SK-N-SH treated with all-trans-retinoic acid at 6 μM for 48 hours (cell line): Measurements from ENCODE around the gene PIP5K1C.

Source experiments
- ARNTL ChIP-seq: fragments of 450-650 bp; formaldehyde crosslinking; IDR thresholded peaks from 2 replicates; pipeline ENCODE4 v1.5.0; 2020; ENCODE audit warnings: low read depth, mild to moderate bottlenecking, moderate library complexity, borderline replicate concordance
- CSRNP3 ChIP-seq: fragments of 250-450 bp; sonication (Bioruptor Pico); IDR thresholded peaks from 2 replicates; pipeline ENCODE4 v1.5.1; 2021; ENCODE audit warnings: mild to moderate bottlenecking, moderate library complexity
- ESRRG ChIP-seq: fragments of 250-450 bp; sonication (Bioruptor Pico); IDR thresholded peaks from 2 replicates; pipeline ENCODE4 v1.6.1; 2021; ENCODE audit warnings: mild to moderate bottlenecking
- GLIS3 ChIP-seq: fragments of 250-450 bp; sonication (Bioruptor Pico); IDR thresholded peaks from 2 replicates; pipeline ENCODE4 v1.5.0; 2020; ENCODE audit warnings: mild to moderate bottlenecking, moderate library complexity
- PATZ1 ChIP-seq: fragments of 250-450 bp; sonication (Bioruptor Pico); IDR thresholded peaks from 2 replicates; pipeline ENCODE4 v1.8.0; 2020; ENCODE audit warnings: mild to moderate bottlenecking, moderate library complexity, borderline replicate concordance
- SNAI2 ChIP-seq: fragments of 250-450 bp; sonication (Bioruptor Pico); IDR thresholded peaks from 2 replicates; pipeline ENCODE4 v1.5.0; 2020; ENCODE audit warnings: mild to moderate bottlenecking, moderate library complexity
- TCF4 ChIP-seq: fragments of 250-450 bp; sonication (Bioruptor Pico); IDR thresholded peaks from 2 replicates; pipeline ENCODE4 v1.8.0; 2021; ENCODE audit warnings: mild to moderate bottlenecking, moderate library complexity, borderline replicate concordance
- TOX ChIP-seq: fragments of 250-450 bp; sonication (Bioruptor Pico); IDR thresholded peaks from 2 replicates; pipeline ENCODE4 v1.8.0; 2021; ENCODE audit warnings: mild to moderate bottlenecking, moderate library complexity, borderline replicate concordance
- ZC3H10 ChIP-seq: fragments of 250-450 bp; sonication (Bioruptor Pico); IDR thresholded peaks from 2 replicates; pipeline ENCODE4 v1.5.1; 2021; ENCODE audit warnings: mild to moderate bottlenecking, moderate library complexity
- ZFP3 ChIP-seq: fragments of 250-450 bp; sonication (Bioruptor Pico); IDR thresholded peaks from 2 replicates; pipeline ENCODE4 v1.5.0; 2020; ENCODE audit warnings: mild to moderate bottlenecking, moderate library complexity
- ZFP30 ChIP-seq: fragments of 450-650 bp; formaldehyde crosslinking; IDR thresholded peaks from 2 replicates; pipeline ENCODE4 v1.5.0; 2022; ENCODE audit warnings: mild to moderate bottlenecking, moderate library complexity
- ZNF565 ChIP-seq: fragments of 450-650 bp; formaldehyde crosslinking; conservative IDR thresholded peaks from 2 replicates; pipeline ENCODE4 v1.5.0; 2020; ENCODE audit warnings: low read depth, mild to moderate bottlenecking, moderate library complexity
- ZNF8 ChIP-seq: fragments of 450-650 bp; formaldehyde crosslinking; IDR thresholded peaks from 2 replicates; pipeline ENCODE4 v1.5.0; 2020; ENCODE audit warnings: mild to moderate bottlenecking, moderate library complexity

- TF ChIP-seq SNAI2 = no peak
- no peak for TF ChIP-seq PATZ1 (CRISPR knock-in tag)
- TF ChIP-seq ZNF565 = no peak
- TF ChIP-seq ZNF8 = no peak
- TF ChIP-seq ZC3H10 (CRISPR knock-in tag) = no peak
- no peak for TF ChIP-seq TCF4 (CRISPR knock-in tag)
- no peak for TF ChIP-seq CSRNP3 (CRISPR knock-in tag)
- no peak for TF ChIP-seq ZFP30
- no peak for TF ChIP-seq ZFP3 (CRISPR knock-in tag)
- no peak for TF ChIP-seq GLIS3 (CRISPR knock-in tag)
- no peak for TF ChIP-seq TOX
- TF ChIP-seq ESRRG = no peak
- TF ChIP-seq ARNTL = no peak
Observed at GRCh38 chr19:3658004-3658869, 42.0 kb downstream of the PIP5K1C start.
